SH-SY5Y (cell line): Measurements from ENCODE around the gene COX17.

ENCODE experiments used
- GATA2 ChIP-seq: IDR thresholded peaks from 2 replicates; pipeline ENCODE4 v1.6.1; 2011; ENCODE audit warnings: mild to moderate bottlenecking, low read depth, low read length
- GATA3 ChIP-seq: IDR thresholded peaks from 2 replicates; pipeline ENCODE4 v1.6.1; 2011; ENCODE audit warnings: low read depth, mild to moderate bottlenecking, low read length, moderate library complexity

GRCh38 chr3:119695480-119695879, 18.3 kb upstream of the COX17 start:
- TF ChIP-seq GATA2 (no peak), GATA3 (no peak)
